ENCODE measurements around the gene HNF1B. TPM values are rescaled to one million over a fixed set of nuclear protein-coding genes. Genes with fewer than 3 reads are reported as not detected.

The HNF1B gene
- total RNA-seq, 6 donors from 2014 or later, result 14.4 to 31.4 (median 16.0) TPM

DNA sequence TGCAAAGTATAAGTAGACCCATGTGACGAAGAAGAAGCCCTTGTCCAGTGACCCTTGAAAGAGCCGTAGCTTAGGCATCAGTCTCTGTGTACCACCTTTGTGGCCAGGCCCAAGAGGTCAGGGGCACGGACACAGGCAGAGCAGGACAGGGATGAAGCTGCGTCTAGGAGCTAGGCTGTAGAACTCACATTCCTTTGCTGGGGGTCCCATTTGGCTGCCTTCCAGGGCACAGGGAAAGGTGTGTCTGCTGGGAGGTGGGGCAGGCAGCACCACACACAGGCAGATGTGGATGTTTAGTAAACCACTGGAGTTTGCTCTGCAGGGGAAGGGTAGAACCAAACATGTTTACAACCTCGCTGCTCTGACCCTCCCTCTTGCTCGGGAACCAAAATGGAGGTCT is 33.7 kb downstream of the HNF1B start:
- WGBS, 2 donors, result 82 to 83% methylated on average over 6 of the region's 6 CpGs
- ATAC-seq (ENCODE audit: low FRiP score in 2 of 2) (no peak), DNase-seq (no peak)
- no peaks in the 10 kb centered on the region for H3K9me3 ChIP-seq
- H3K36me3 ChIP-seq, result no peaks in the 10 kb centered on the region
- H3K27ac ChIP-seq, result peak overlapping the region; percentile 9 to 23 (median 16)
- H3K4me3 ChIP-seq, result no peak overlapping the region
- no peak for TF ChIP-seq POLR2AphosphoS5 (IDR thresholded peaks at IDR 0.05)
- no peak for TF ChIP-seq EP300 (IDR thresholded peaks at IDR 0.05)
- TF ChIP-seq, protein P1, sequence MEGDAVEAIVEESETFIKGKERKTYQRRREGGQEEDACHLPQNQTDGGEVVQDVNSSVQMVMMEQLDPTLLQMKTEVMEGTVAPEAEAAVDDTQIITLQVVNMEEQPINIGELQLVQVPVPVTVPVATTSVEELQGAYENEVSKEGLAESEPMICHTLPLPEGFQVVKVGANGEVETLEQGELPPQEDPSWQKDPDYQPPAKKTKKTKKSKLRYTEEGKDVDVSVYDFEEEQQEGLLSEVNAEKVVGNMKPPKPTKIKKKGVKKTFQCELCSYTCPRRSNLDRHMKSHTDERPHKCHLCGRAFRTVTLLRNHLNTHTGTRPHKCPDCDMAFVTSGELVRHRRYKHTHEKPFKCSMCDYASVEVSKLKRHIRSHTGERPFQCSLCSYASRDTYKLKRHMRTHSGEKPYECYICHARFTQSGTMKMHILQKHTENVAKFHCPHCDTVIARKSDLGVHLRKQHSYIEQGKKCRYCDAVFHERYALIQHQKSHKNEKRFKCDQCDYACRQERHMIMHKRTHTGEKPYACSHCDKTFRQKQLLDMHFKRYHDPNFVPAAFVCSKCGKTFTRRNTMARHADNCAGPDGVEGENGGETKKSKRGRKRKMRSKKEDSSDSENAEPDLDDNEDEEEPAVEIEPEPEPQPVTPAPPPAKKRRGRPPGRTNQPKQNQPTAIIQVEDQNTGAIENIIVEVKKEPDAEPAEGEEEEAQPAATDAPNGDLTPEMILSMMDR (IDR thresholded peaks at IDR 0.05), result no peak
- no peak for TF ChIP-seq POLR2A (IDR thresholded peaks at IDR 0.05)
- H3K4me1 ChIP-seq, result peaks cover 0 to 43% (median 16%) of the 10 kb centered on the region in 4 donors
- no peaks in the 10 kb centered on the region for H3K27me3 ChIP-seq

DNA sequence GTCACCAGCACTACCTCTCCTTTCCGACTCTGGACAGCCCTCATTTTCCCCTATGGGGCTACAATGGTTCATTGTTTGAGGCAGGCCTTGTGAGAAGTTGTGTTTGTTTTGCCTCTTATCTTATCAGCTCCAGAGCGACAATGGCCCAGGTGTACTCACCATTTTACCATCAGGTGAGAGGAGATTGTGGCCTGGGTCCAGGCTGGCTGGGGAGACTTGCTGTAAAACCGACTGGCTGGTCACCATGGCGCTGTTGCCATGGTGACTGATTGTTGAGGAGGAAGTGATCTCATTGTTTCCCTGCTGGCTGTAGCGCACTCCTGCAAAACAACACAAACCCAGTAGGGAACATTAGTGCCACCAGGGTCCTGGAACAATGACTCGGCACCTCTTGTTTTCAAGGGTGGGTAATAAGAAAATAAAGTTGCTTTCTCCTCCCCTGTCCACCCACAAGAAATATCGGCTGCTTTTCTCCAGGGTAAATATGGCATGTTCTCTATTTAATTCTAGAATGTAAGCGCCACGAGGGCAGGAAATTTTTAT is 34.4 kb downstream of the HNF1B start:
- H3K4me1 ChIP-seq, result peaks cover 0 to 43% (median 16%) of the 10 kb centered on the region in 4 donors
- no peaks in the 10 kb centered on the region for H3K36me3 ChIP-seq
- WGBS, 2 donors, result 50 to 56% methylated on average over 9 of the region's 9 CpGs
- H3K27ac ChIP-seq, result peak overlapping the region; percentile 15 to 38 (median 21)
- H3K9me3 ChIP-seq, result no peaks in the 10 kb centered on the region
- ATAC-seq (ENCODE audit: low FRiP score in 2 of 2) (peak; percentile 41 to 45), DNase-seq (peak in 1 of 2 donors; percentile 87)
- TF ChIP-seq EP300 (IDR thresholded peaks at IDR 0.05) (peak in 1 of 4 donors; percentile 20), POLR2AphosphoS5 (IDR thresholded peaks at IDR 0.05) (no peak)
- TF ChIP-seq, protein P1 (IDR thresholded peaks at IDR 0.05), result peak in 1 of 6 experiments; percentile 40
- no peak overlapping the region for H3K4me3 ChIP-seq
- H3K27me3 ChIP-seq, result no peaks in the 10 kb centered on the region

DNA sequence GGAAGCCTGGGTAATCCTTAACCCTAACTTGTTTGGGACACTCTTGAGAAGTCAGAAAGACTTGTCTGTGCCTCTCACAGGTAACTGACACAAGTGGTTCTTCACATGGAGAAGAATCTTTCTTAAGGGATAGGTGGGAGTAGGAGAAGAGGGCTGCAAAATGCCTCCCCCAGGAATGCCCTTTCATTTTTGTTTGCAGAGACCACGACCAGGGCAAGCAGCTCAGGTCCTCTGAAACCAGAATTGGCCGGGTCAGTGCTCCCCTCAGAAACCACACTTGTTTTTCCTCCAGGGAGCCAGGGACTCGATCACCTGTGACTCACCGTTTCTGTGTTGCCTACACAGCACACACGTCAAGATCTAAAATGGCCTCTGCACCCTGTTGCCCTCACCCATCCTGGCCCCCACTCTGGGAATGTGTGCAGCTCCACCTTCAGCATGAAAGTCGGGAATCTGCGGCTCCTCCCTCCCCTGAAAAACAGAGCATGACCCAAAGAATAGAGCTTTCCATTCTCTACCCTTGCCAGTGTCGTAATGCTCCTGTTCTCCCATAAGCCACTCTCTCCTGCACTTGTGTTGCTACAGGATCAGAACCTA is 36.1 kb downstream of the HNF1B start:
- WGBS, 2 donors, result 59 to 69% methylated on average over 8 of the region's 8 CpGs
- H3K9me3 ChIP-seq, result no peaks in the 10 kb centered on the region
- peaks cover 0 to 37% (median 13%) of the 10 kb centered on the region in 4 donors for H3K4me1 ChIP-seq
- DNase-seq (peak in 1 of 2 donors; percentile 59), ATAC-seq (ENCODE audit: low FRiP score in 2 of 2) (peak in 1 of 2 donors; percentile 77)
- no peaks in the 10 kb centered on the region for H3K27me3 ChIP-seq
- H3K4me3 ChIP-seq, result no peak overlapping the region
- no peaks in the 10 kb centered on the region for H3K36me3 ChIP-seq
- TF ChIP-seq, protein P1 (IDR thresholded peaks at IDR 0.05), result no peak
- TF ChIP-seq POLR2A (IDR thresholded peaks at IDR 0.05) (no peak), EP300 (IDR thresholded peaks at IDR 0.05) (no peak), POLR2AphosphoS5 (IDR thresholded peaks at IDR 0.05) (no peak)
- peak overlapping the region in 3 of 4 donors; percentile 2 to 68 (median 53) for H3K27ac ChIP-seq

DNA sequence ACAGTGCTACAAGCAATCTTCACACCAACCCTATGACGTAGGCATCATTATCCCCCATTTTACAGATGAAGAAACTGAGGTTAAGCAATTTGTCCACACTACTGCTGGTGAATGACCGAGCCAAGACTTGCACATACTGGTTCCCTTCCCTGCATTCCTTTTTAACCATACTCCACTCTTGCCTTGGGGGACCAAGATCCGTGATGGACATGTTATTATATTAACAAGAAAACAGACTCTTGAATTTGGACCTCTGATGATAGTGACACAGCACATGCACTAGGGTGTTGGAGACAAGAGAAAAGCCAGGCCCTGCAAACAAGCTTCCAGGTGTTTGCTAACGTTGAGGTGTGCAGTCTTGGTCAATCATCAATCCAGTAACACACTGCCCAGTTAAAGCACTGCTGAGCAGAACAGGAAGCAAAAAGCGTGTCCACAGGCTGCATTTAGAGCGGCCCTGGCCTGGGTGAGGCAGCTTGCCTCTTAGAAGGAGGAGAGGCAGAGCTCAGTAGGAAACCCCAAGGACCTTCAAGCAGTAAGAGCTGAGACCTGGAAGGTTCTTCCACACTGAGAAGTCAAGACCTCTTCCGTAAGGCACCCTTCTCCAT is 36.7 kb downstream of the HNF1B start:
- H3K27ac ChIP-seq, result peak overlapping the region in 3 of 4 donors; percentile 2 to 68 (median 53)
- no peaks in the 10 kb centered on the region for H3K27me3 ChIP-seq
- TF ChIP-seq EP300 (IDR thresholded peaks at IDR 0.05), result no peak
- TF ChIP-seq, protein P1 (IDR thresholded peaks at IDR 0.05), result no peak
- TF ChIP-seq POLR2A (IDR thresholded peaks at IDR 0.05), result no peak
- TF ChIP-seq POLR2AphosphoS5 (IDR thresholded peaks at IDR 0.05), result no peak
- no peaks in the 10 kb centered on the region for H3K36me3 ChIP-seq
- DNase-seq (peak in 1 of 2 donors; percentile 59), ATAC-seq (ENCODE audit: low FRiP score in 2 of 2) (peak in 1 of 2 donors; percentile 61)
- H3K4me1 ChIP-seq, result peaks cover 0 to 31% (median 10%) of the 10 kb centered on the region in 4 donors
- WGBS, 2 donors, result 68 to 72% methylated on average over 6 to 7 of the region's 7 CpGs
- no peaks in the 10 kb centered on the region for H3K9me3 ChIP-seq
- H3K4me3 ChIP-seq, result no peak overlapping the region
